Hematopoietic multipotent progenitor cell treated with erythropoietin and hydrocortisone succinate and interleukin-3 and kit ligand, for 6 days (in vitro differentiated cells): Measurements from ENCODE around the gene NHSL2.
"Not testable (repeated sequence)": the region's sequence is repeated elsewhere in the genome, so short reads cannot be mapped to it uniquely, and the experiment has no call there.

Experiments
- DNase-seq: peaks from one replicate; pipeline ENCODE4 v3.0.0-alpha.2; 2015

NHSL2 gene

DNA sequence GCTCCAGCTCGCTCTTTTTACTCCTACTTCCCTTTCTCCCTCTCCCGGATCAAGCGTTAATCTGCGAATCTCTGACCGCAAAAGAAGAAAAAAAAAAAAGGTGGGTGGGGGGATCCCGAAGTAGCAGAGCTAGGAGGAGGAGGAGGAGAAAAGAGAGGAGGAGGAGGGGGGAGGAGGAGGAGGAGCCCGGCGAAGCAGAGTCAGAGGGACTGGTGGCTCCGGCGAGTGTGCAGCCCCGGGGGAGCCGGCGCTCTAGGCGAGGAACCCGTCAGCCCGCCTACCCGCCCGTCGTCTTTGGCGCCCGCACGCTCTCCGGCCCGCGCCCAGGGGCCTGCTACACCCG lies at the start of gene NHSL2:
Gene NHSL2, plus strand, starts transcription at position 203 of the 343 bp plus-strand sequence.
- no peak for DNase-seq

DNA sequence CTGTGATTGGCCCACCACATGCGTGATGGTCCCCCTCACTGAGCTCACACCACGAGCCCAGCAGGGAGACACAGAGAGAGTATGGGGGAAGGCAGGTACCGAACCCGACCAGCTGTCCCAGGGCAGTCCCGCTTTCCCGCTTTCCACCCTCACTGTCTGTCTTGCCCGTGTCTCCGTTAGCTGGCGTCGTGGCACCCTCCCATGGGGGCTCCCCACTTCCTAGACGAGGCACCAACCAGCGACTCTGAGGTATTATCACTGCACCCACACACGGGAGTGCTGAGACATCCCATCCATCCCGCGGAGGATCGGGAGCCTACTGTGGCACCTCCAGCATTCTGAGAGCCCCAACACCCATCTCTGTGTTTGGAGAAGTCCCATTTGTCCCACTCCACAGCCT lies 43.0 kb upstream of the NHSL2 start:
- no peak for DNase-seq

DNA sequence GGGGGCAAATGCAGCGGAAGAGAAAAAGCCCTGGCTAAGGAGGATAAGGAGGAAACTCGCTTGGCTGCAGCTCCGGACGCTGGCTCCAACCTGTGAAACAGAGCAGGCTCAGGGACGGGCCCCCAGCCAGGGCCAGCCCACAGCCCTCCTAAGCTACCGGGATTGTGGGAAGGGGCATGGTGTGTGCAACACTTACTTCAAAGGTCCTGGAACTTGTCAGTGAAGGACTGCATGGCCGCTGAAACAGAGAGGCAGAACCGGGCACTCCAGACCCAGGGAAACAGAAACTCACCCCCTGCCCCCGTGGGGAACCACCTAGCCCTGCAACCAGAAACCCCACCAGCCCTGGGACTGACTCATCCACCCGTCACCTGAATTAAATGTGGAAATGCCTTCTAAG lies 41.1 kb upstream of the NHSL2 start:
- not testable (repeated sequence) for DNase-seq

DNA sequence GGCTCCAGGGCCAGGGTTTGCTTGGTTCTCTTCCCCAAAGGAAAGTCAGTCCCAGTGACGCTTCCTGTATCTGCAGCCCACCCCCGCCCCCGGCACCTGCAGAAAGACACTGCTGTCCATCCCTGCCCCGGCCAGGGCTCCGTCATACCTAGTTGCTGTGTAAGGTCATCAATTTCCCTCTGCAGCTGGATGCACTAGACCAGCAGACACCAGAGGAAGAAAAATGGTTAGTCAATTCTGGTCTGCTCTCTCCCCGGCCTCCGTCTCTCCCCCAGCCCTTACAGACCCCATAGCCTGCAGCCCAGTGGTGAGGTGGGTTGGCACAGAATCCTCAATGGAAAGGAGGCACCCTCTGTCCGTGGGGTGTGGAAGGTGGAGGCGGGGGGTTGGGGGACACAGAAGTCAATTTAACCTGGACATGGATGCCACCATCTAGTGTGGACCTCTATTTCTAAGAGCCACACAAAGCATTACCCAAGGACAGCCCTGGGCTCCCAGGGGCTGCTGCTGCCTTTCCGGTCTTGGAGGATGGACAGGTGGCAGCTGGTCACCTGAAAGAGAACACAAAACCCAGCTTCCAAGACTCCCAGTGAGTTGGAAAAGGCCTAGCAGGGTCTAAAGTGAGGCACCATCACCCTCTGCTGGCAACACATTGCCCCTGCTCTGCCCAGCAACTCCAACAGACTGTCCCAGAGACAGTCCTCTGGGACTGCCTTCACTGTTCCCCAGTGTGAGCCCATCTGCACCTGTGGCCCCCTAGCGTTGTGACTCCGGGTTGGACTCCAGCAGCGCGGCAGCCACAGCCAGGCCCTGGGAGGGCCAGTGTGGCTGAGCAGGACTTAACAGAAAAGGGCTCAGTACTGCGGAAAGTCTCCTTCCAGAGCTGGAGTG lies 40.2 kb upstream of the NHSL2 start:
- peak; percentile 50 for DNase-seq

DNA sequence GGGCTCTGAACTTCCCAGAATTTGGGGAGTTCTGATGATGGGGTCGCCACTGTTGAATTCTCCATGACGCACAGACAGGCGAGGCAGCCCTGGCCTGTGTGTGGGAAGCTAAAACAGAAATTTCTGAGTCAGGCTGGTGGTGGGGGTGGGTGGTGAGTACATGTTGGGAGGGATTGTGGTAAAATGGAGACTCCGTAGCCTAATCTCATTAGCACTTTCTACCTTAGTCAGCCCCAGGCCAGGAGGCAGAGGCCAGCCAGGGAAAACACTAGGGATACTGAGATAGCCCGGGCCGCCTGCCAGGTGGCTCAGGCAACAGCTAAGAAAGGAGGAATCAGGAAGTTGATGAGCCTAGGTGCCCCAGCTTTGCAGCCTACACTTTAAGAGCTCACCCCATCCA lies 39.3 kb upstream of the NHSL2 start:
- DNase-seq = no peak

DNA sequence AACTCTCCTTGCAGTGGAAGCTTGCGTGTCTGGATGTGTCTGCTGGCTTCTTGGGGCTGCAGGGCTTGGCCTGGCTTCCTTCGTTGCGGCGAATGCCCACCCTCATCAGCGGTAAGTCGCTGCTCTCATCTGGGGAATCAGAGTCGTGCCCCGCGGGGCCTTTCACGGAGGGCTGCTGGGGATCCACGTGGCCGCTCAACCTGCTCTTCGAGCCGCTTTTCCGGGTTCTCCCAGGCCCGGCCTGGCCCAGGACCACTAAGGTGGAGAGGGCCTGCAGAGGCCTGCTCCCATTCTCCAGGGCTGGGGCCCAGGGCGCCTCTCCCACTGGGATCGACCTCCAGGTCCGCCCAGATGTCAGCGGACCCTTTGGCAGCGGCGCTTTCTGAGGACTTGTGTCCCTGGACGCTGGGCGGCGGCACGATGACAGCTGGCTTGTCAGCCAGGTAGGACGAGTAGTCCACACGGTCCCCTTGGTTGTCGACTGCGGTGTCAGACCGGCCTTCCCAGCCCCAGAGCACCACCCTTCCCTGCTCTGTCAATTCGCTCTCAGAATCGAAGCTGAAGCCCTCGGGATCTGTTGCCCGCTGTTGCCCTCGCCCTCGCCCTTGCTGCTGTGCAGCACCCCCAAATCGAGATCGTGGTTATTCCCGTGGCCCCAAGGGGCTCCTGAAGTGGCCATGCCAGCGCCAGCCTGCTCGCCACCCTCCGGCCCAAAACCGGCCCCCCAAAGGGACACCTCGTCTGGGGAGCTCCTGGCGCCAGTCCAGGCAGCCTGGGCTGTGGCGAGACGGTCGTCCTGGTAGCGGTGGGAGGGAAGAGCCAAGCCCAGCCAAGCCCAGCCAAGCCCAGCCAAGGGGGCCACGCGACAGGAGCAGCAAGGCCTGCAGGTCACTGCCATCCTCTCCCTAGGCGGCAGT lies 37.8 kb upstream of the NHSL2 start:
- DNase-seq = no peak

DNA sequence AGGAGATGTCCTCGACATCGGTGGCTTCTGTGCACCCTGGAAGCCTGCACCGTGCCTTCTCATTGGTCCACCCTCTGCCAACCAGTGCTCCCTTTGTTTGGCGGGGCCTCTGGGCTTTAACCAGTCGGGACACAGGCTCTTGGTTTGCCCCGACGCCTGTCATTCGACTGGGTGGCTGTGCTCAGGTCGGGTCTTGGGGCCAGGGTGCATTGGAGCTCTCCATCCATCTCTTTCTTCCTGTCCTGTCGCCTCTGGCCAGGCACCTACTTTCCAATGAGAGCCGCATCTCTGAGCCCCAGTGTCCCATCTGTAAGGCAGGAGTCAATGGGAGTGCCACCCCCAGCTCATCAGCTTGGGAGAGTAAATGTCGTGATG lies 37.2 kb upstream of the NHSL2 start:
- DNase-seq = no peak

DNA sequence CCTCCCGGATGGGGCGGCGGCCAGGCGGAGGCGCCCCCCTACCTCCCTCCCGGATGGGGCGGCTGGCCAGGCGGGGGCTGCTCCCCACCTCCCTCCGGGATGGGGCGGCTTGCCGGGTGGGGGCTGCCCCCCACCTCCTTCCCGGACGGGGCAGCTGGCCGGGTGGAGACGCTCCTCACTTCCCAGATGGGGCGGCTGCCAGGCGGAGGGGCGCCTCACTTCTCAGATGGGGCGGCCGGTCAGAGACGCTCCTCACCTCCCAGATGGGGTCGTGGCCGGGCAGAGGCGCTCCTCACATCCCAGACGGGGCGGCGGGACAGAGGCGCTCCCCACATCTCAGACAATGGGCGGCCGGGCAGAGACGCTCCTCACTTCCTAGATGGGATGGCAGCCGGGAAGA lies 33.8 kb upstream of the NHSL2 start:
- not testable (repeated sequence) for DNase-seq

DNA sequence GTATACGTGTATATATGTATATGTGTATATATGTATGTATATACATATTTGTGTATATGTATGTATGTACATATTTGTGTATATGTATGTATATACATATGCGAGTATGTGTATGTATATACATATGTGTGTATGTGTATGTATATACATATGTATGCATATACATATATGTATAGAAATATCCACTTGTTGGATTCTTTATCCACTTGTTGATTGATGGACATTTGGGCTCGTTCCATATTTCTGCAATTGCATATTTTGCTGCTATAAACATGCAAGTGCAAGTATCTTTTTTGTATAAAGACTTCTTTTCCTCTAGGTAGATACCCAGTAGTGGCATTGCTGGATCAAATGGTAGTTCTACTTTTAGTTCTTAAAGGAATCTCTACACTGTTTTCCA lies 25.5 kb upstream of the NHSL2 start:
- no peak for DNase-seq

DNA sequence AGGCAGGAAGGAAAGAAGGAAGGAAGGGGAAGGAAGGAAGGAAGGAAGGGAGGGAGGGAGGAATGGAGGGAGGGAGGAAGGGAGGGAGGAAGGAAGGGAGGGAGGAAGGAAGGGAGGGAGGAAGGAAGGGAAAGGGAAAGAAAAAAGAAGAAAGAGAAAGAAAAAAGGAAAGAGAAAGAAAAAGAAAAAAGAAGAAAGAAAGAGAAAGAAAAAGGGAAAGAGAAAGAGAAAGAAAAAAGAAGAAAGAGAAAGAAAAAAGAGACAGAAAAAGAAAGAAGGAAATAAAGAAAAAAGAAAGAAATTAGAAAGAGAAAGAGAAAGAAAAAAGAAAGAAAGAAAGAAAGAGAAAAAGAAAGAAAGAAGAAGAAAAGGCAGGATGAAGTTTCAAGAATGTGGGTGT lies 15.0 kb upstream of the NHSL2 start:
- DNase-seq = no peak

DNA sequence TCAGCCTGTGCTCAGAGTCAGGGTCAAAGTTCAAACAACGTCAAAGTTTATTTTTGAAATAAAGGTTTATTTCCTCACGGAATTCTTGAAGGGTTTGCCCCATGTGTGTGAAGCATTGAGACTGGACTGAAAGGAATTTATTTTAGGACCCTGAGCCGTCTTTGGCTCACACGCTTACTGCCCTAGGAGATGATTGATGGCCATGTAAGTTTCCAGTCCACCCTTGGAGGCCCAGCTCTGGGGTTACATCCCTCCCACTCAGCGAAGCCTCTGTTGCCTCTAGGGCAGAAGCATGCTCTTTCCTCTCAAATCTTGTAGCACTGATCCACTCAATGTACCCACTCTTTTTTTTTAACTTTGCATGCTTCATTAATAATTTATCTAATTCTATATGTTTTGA lies 4.5 kb upstream of the NHSL2 start:
- no peak for DNase-seq

DNA sequence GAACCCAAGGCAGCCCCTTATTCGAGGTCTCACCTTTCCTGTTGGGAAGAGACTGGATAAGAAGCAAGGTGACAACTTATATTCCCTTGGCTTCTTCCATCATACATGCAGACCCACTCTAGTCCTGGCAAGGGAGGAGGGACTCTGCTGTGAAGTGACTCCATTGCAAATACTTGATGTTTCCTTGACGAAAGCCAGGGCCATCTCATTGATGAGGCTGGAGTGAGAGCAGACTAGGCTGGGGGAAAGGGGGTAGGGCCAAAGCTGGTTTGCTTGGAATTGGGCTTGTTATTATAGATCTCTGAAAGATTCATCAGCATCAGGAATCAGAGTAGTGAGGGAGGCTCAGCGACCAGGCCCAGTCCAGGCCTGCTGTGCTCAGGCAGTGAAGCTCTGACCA lies 2.3 kb upstream of the NHSL2 start:
- no peak for DNase-seq

DNA sequence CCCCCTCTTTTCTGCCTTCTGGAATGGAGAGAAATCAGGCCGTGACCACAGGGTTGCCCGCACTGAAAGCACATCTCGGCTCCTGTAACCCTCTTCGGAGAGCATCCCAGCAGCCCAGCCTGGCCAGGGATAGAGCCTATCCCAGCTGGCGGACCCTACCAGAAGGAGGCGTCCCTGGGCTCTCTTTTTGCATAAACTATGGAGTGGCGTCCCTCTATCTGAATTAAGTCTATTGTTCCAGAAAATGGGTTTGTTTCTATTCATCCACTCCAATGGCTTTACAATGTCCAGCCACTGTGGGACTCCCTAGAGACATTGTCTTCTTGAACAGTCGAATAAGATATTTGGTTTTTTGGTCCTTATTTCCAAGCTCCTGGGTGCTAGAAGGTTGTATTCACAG lies 689 bp upstream of the NHSL2 start:
- DNase-seq = no peak

DNA sequence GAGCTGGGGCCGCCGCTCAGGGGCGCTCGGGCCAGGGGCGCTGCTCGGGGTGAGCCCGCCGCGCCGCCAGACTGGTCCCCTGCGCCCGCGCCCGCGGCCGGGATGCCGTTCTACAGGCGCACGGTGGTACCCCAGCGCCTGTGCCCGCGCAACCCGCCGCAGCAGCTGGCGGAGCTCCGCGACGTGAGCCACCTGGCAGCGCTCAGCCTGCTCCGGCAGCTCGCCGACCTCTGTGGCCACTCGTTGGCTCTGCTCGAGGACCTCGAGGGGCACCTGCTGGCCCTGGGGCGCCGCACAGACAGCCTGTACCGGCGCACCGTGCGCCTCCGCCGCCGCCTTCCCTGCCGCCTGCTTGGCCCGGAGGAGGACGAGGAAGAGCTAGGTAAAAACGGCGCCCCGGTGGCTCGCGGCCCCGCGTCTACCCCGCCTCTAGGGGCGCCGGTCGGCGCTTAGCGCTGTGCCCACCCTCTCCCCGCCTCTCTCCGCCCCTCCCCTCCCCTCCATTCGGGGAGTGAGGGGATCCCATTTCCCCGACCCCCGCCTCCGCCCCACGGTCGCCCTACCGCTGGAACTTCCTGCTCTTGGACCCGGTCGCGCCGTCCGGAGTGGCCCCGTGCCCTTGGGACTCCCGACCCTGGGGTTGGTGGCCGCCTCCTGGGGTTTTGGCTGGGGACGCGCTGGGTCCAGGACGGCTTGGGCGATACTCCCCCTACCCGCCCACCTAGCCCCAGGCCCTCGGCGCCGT lies 513 bp downstream of the NHSL2 start:
- no peak for DNase-seq

DNA sequence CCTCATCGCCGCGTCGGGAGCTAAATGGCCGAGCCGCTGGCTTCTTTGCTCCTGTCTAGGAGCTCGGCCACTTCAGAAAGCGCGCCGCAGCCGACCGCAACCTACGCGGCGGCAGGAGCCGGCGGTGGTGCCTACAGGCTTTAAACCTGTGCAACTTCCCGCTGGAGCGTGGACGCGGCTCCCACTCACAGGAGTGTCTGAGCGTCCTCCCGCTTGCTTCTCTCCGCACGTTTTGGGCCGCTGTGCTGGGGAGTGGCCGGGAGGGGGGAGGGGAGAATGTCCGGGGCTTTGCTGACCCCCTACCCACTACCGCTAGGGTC lies 1.0 kb downstream of the NHSL2 start:
- DNase-seq = no peak

DNA sequence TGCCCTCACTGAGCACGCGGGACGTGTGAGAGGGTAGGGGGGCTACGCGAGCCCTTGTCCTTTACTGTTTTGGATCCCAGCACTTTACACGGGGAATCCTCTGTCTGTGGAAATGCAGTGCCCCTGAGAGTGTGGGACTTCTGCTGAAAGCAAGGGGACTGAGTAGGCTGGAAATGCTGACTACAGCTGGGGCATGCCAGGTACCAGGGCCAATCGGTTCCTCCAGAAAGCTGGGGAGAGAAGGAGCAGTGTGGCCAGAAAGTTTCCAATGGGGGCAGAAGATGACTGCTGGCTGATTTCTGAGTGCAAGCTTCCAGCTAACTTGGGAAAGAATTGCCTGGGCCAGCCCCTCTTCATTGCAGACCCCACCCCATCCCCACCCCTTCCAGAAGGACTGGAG lies 1.5 kb downstream of the NHSL2 start:
- no peak for DNase-seq

DNA sequence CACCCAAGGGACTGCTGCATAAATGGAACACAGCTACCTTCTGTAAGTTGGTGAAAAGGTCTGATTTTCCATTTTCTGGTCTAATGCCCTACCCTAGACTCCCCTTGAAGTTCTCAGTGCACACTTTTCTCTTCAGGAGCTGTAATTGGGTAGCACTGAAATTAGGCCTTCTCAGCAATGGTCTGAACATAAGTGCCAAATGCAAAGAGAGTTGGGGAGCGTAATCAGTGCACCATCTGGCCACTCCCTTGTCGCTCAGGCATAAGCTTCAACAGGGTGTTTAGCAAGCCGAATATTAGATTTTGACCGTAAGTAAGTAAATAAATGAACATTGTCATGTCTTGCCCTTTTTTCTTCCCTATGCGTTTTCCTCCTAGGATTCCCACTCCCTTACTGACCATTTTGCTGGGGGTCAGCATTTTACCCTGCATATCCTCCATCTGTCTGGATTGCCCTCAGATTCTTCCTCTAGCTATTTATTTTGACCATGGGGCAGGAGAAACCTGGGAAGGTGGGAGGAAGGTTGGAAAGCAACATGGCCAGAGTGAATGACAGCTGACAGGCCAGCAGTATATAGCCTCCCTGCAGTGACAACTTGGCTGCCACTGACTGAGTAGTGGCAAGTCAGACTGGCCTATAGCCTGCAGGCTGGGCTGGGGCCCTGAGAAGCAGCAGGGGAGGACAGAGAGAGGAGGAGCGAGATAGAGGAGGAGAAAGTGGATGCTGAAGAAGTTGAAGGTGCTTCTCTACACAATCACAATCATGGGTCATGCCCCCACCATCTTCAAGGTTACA lies 2.7 kb downstream of the NHSL2 start:
- no peak for DNase-seq

DNA sequence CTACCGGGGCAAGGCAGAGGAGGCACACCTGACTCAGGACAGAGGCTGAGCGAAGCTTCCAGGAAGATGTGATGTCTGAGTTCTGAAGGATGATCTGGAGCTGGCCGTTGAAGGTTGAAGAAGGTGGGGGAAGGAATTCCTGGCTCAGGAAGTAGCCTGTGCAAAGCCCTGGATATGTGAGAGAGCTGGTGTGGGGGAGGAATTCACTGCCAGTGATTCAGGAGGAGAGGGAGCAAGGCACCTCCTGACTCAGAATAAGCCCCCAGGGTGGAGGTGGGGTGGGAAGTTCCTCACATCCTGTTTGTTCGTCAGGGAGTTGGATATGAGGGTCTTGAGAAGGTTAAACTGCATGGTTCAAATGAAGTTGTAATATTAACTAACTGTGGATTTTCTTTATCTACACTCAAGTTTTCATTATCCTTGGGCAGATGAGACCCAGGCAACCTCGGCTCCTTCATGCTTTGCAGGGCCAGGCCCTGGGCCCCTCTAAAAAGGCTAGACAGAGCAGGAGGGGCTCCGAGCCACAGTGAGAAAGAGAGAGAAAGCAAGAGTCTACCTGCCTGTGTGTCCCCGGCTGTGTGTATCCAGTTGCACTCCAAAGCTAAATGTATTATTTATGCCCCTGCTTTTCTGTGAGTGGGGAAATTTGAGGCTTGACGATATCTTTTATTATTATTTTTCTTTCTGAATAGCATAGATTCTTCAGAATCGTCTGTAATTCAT lies 7.1 kb downstream of the NHSL2 start:
- no peak for DNase-seq

DNA sequence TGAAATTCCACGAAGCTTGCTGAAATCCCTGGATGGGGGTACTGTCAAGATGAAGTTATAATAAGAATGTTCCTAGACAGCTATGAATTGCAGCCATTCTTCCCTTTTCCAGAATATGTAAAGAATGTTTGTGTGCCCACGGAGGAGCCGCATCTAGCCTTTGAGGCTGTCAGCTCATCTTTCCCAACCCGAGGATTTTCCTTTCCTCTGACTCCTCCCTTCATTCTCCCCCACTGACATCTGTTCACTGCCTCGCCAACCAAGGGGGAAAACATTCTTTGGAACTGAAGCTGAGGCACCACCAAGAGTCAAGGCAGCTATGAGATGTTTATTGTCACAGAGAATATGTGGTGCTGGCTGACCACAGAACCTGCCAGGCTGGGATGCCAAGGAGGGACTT lies 8.8 kb downstream of the NHSL2 start:
- no peak for DNase-seq

DNA sequence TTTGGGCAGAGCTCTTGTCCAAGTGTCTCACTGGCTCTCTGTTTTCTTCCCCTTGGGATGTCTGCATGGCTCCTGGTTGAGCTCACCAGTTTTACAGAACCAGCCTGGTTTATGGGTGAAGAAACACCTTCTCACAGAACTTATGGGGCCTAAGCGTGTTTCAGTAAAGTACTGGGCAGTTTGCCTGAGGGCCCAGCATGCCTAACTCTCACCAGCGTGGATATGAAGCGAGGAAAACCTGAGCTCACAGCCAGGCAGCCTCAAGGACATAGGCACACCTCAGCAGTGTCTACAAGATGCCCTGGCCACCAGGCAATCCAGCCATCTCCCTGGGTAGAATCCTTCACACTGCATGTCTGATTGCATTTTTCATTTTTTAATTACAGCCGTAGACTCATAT lies 9.2 kb downstream of the NHSL2 start:
- DNase-seq = no peak

DNA sequence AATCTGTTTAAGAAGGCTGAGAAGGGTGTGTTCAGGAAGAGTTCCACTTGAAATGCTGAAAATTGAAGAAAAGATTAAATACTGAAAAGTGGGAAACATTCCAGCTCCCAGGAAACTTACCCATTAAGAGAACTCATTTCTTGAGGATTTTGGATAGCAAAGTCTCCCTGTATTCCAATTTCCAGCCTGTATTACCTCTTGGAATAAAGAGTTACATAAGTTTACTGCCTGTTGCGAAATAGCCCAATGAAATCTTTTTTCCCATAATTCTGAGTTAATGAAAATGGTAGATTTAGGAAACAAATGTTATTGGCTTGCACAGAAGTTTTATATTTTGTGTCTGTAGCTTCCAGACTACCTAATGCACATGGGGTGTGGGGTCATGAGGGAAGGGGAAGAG lies 12.0 kb downstream of the NHSL2 start:
- no peak for DNase-seq

DNA sequence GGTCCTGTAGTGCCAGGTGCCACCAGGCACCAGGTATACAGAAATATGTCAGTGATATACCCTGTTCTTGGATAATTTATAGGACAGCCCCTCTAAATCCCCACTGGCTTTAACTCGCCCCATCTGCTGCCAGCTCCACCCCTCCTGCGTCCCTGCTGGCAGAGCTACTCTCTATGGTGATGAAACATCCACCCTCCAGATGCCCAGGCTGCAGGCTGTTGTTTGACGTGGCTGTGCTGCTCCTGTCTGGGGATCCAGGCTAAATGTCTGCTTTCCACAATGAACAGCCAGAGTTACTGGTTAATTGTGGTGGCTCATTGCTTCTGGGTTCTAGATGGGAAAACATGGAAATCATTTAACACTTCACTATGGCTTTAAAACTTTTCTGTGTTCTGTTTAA lies 12.9 kb downstream of the NHSL2 start:
- DNase-seq = no peak
